Measurements from ENCODE around the gene TTC33. TPM values are rescaled to one million over a fixed set of nuclear protein-coding genes. Genes with fewer than 3 reads are reported as not detected.
A peak's percentile ranks its signal among the peaks of the same experiment; 100 is the strongest.

TTC33 gene
- total RNA-seq, 1 experiment from 2014 or later: 12.6 TPM

GRCh38 chr5:40584054-40584453 is 171.7 kb downstream of the TTC33 start:
- POLR2A ChIA-PET: no interaction called here
- H3K27me3 ChIP-seq (ENCODE audit: control insufficient read depth, insufficient read depth, low read length): no peaks in the 10 kb centered on the region

GRCh38 chr5:40578501-40579451 is 177.0 kb downstream of the TTC33 start:
- Histone ChIP-seq H3K36me3 (ENCODE audit: control insufficient read depth, insufficient read depth, low read length) (no peaks in the 10 kb centered on the region), H3K9me3 (ENCODE audit: control insufficient read depth, insufficient read depth, low read depth, low read length) (no peaks in the 10 kb centered on the region), H3K4me1 (ENCODE audit: control insufficient read depth, insufficient read depth, low read length) (0 out of 2 replicates have a peak, but pooled peaks cover 3% of the 10 kb centered on the region), H3K4me3 (ENCODE audit: low read depth in 2 of 2, low read length in 2 of 2) (no peak overlapping the region), H3K27me3 (ENCODE audit: control insufficient read depth, insufficient read depth, low read length) (no peaks in the 10 kb centered on the region), H3K27ac (ENCODE audit: low read length) (no peak overlapping the region; the same call in 1 of the 2 replicates)
- no peak for TF ChIP-seq REST (IDR thresholded peaks at IDR 0.05; ENCODE audit: insufficient read depth in 1 of 2, low read depth in 2 of 2, low read length in 1 of 2)
- DNase-seq (ENCODE audit: low read depth, low spot score) (peak; percentile 78), ATAC-seq (peak; percentile 95)
- in situ Hi-C loops (cut with HindIII; ENCODE audit: low pct_unique_long_range_greater_than_20kb, low sequenced_read_pairs) (no loop called here), intact Hi-C loops (cut with micrococcal nuclease; ENCODE audit: unreplicated experiment) (no loop called here)
- POLR2A ChIA-PET: no interaction called here
- no TSS peak for BruUV-seq (replicated peaks)
- CTCF ChIA-PET: no interaction called here

More at GRCh38 chr5:40584054-40584453, 171.7 kb downstream of the TTC33 start:
- H3K27ac ChIP-seq (ENCODE audit: low read length): no peak overlapping the region
- DNase-seq (ENCODE audit: low read depth, low spot score) (no peak), ATAC-seq (no peak)
- no TSS peak for BruUV-seq (replicated peaks)
- no peaks in the 10 kb centered on the region for H3K9me3 ChIP-seq (ENCODE audit: control insufficient read depth, insufficient read depth, low read depth, low read length)
- in situ Hi-C loops (cut with HindIII; ENCODE audit: low pct_unique_long_range_greater_than_20kb, low sequenced_read_pairs) (no loop called here), intact Hi-C loops (cut with micrococcal nuclease; ENCODE audit: unreplicated experiment) (no loop called here)
- no peaks in the 10 kb centered on the region for H3K4me1 ChIP-seq (ENCODE audit: control insufficient read depth, insufficient read depth, low read length)
- CTCF ChIA-PET: no interaction called here
- H3K4me3 ChIP-seq (ENCODE audit: low read depth in 2 of 2, low read length in 2 of 2): no peak overlapping the region
- no peak for TF ChIP-seq TCF7L2 (IDR thresholded peaks at IDR 0.05; ENCODE audit: low read depth, low read length)
- TF ChIP-seq CTCF (IDR thresholded peaks at IDR 0.05): no peak
- no peak for TF ChIP-seq REST (IDR thresholded peaks at IDR 0.05; ENCODE audit: insufficient read depth in 1 of 2, low read depth in 2 of 2, low read length in 1 of 2)
- TF ChIP-seq POLR2AphosphoS5 (IDR thresholded peaks at IDR 0.05; ENCODE audit: low read depth, low read length): no peak
- TF ChIP-seq SIN3A (IDR thresholded peaks at IDR 0.05; ENCODE audit: borderline replicate concordance, insufficient read depth, low read depth, low read length): no peak
- H3K36me3 ChIP-seq (ENCODE audit: control insufficient read depth, insufficient read depth, low read length): no peaks in the 10 kb centered on the region
